Omental fat pad (tissue), 4 donors: ENCODE measurements around the gene EIF4A3. TPM values are rescaled to one million over a fixed set of nuclear protein-coding genes. Genes with fewer than 3 reads are reported as not detected.

ENCODE experiments used
- ATAC-seq: fragments of 150-250 bp; one replicate; pipeline ENCODE4 v1.9.1; 2016; ENCODE audit warnings: mild to moderate bottlenecking, moderate library complexity; ENCODE audit not compliant: low FRiP score
- DNase-seq: peaks from one replicate; pipeline ENCODE4 v3.0.0-alpha.2; 2019; ENCODE audit warnings: low spot score
- CTCF ChIP-seq, 3 donors: fragments of 450-650 bp; IDR thresholded peaks; one replicate each; pipeline ENCODE4 v1.5.1; 2016 to 2017; ENCODE audit warnings: antibody characterized with exemption in 3 of 3, mild to moderate bottlenecking in 3 of 3, moderate library complexity in 2 of 3
- total RNA-seq, 4 donors: library from RNA; depleted of rRNA; stranded (reverse); fragments of >200 nt; gene quantifications; one replicate each; pipeline ENCODE4 v1.1.0, GENCODE V29; 2016

The EIF4A3 gene
- total RNA-seq, 4 donors from 2014 or later = 49.0 to 218 (median 112) TPM

GRCh38 chr17:80125656-80126448, 21.1 kb downstream of the EIF4A3 start:
- no peak for DNase-seq
- ATAC-seq = peak; percentile 76
- TF ChIP-seq CTCF (IDR thresholded peaks at IDR 0.05) = no peak

- ATAC-seq (no peak), DNase-seq (no peak)
- no peak for TF ChIP-seq CTCF (IDR thresholded peaks at IDR 0.05)
Observed at GRCh38 chr17:80124351-80124981, 22.5 kb downstream of the EIF4A3 start.

GRCh38 chr17:80123791-80124190, 23.1 kb downstream of the EIF4A3 start:
- DNase-seq = no peak
- no peak for TF ChIP-seq CTCF (IDR thresholded peaks at IDR 0.05)
- ATAC-seq = no peak

- TF ChIP-seq CTCF (IDR thresholded peaks at IDR 0.05) = no peak
- DNase-seq (no peak), ATAC-seq (no peak)
Observed at GRCh38 chr17:80122926-80123505, 23.9 kb downstream of the EIF4A3 start.

GRCh38 chr17:80122026-80122575, 24.8 kb downstream of the EIF4A3 start:
- TF ChIP-seq CTCF (IDR thresholded peaks at IDR 0.05) = no peak
- no peak for ATAC-seq
- DNase-seq = no peak

GRCh38 chr17:80119839-80120238, 27.1 kb downstream of the EIF4A3 start:
- DNase-seq = no peak
- TF ChIP-seq CTCF (IDR thresholded peaks at IDR 0.05) = no peak
- no peak for ATAC-seq
